Neural crest cell (in vitro differentiated cells): ENCODE results near the gene SOWAHA. TPM values are rescaled to one million over a fixed set of nuclear protein-coding genes. Genes with fewer than 3 reads are reported as not detected.
A peak's percentile ranks its signal among the peaks of the same experiment; 100 is the strongest.

Experiments used
- DNase-seq: peaks from one replicate; pipeline ENCODE4 v3.0.0; 2021; ENCODE audit warnings: low read depth, mixed read lengths, low spot score
- H3K27ac Mint-ChIP-seq: one replicate; pipeline ENCODE4 v1.8.0; 2021; ENCODE audit warnings: mild to moderate bottlenecking, mixed read lengths; ENCODE audit not compliant: unreplicated experiment
- H3K27me3 Mint-ChIP-seq: 2 replicates; pipeline ENCODE4 v1.8.0; 2021; ENCODE audit warnings: low read depth, mild to moderate bottlenecking, mixed read lengths
- H3K36me3 Mint-ChIP-seq: 2 replicates; pipeline ENCODE4 v1.8.0; 2021; ENCODE audit warnings: low read depth, mild to moderate bottlenecking, mixed read lengths
- H3K4me1 Mint-ChIP-seq: 2 replicates; pipeline ENCODE4 v1.8.0; 2021; ENCODE audit warnings: mixed read lengths
- H3K4me3 Mint-ChIP-seq: one replicate; pipeline ENCODE4 v1.8.0; 2021; ENCODE audit warnings: mild to moderate bottlenecking, mixed read lengths
- H3K9me3 Mint-ChIP-seq: 2 replicates; pipeline ENCODE4 v1.8.0; 2021; ENCODE audit warnings: mixed read lengths
- total RNA-seq: library from RNA; stranded (reverse); gene quantifications from 2 replicates; pipeline ENCODE4 v1.2.1, GENCODE V29; 2021
- TF ChIP-seq, protein P1 (sequence below): fragments of 200-600 bp; sonication (generic); conservative IDR thresholded peaks from 2 replicates; pipeline ENCODE4 v1.5.0; 2021; ENCODE audit warnings: antibody characterized with exemption, mild to moderate bottlenecking

The SOWAHA gene
- total RNA-seq, 1 donor from 2014 or later: not detected

DNA sequence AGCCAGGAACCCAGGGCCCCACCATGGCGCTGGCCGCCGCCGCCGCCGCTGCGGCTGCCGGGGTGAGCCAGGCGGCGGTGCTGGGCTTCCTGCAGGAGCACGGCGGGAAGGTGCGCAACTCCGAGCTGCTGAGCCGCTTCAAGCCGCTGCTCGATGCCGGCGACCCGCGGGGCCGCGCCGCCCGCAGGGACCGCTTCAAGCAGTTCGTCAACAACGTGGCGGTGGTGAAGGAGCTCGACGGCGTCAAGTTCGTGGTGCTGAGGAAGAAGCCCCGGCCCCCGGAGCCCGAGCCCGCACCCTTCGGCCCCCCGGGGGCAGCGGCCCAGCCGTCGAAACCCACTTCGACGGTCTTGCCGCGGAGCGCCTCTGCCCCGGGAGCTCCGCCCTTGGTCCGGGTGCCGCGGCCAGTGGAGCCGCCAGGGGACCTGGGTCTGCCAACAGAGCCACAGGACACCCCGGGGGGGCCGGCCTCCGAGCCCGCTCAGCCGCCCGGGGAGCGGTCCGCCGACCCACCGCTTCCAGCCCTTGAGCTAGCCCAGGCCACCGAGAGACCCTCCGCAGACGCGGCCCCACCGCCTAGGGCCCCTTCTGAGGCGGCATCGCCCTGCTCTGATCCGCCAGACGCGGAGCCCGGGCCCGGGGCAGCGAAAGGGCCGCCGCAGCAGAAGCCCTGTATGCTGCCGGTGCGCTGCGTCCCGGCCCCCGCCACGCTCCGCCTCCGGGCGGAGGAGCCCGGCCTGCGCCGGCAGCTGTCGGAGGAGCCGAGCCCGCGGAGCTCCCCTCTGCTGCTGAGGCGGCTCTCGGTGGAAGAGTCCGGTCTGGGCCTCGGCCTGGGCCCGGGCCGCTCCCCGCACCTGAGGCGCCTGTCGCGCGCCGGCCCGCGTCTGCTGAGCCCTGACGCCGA is 749 bp downstream of the SOWAHA start:
- TF ChIP-seq, protein P1, sequence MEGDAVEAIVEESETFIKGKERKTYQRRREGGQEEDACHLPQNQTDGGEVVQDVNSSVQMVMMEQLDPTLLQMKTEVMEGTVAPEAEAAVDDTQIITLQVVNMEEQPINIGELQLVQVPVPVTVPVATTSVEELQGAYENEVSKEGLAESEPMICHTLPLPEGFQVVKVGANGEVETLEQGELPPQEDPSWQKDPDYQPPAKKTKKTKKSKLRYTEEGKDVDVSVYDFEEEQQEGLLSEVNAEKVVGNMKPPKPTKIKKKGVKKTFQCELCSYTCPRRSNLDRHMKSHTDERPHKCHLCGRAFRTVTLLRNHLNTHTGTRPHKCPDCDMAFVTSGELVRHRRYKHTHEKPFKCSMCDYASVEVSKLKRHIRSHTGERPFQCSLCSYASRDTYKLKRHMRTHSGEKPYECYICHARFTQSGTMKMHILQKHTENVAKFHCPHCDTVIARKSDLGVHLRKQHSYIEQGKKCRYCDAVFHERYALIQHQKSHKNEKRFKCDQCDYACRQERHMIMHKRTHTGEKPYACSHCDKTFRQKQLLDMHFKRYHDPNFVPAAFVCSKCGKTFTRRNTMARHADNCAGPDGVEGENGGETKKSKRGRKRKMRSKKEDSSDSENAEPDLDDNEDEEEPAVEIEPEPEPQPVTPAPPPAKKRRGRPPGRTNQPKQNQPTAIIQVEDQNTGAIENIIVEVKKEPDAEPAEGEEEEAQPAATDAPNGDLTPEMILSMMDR: no peak
- no peak overlapping the region for H3K27ac Mint-ChIP-seq
- DNase-seq: no peak
- H3K4me1 Mint-ChIP-seq: peaks cover 9% of the 10 kb centered on the region
- no peaks in the 10 kb centered on the region for H3K9me3 Mint-ChIP-seq
- peaks cover 78% of the 10 kb centered on the region for H3K27me3 Mint-ChIP-seq
- no peak overlapping the region for H3K4me3 Mint-ChIP-seq
- peaks cover 2% of the 10 kb centered on the region for H3K36me3 Mint-ChIP-seq

DNA sequence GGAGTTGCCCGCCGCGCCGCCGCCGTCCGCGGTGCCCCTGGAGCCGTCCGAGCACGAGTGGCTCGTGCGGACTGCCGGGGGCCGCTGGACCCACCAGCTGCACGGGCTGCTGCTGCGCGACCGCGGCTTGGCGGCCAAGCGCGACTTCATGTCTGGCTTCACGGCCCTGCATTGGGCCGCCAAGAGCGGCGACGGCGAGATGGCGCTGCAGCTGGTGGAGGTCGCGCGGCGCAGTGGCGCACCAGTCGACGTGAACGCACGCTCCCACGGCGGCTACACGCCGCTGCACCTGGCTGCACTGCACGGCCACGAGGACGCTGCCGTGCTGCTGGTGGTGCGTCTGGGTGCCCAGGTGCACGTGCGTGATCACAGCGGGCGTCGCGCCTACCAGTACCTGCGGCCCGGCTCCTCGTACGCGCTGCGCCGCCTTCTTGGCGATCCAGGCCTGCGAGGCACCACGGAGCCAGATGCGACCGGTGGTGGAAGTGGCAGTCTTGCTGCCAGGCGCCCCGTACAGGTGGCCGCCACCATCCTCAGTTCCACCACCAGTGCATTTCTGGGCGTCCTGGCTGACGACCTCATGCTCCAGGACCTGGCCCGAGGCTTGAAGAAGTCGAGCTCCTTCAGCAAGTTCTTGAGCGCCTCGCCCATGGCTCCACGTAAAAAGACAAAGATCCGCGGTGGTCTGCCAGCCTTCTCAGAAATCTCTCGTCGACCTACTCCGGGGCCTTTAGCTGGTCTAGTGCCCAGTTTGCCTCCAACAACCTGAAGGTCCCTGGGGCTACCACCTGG is 1.6 kb downstream of the SOWAHA start:
- Mint-ChIP-seq H3K4me1 (peaks cover 9% of the 10 kb centered on the region), H3K36me3 (peaks cover 2% of the 10 kb centered on the region), H3K27ac (no peak overlapping the region), H3K9me3 (no peaks in the 10 kb centered on the region), H3K4me3 (peak overlapping the region; percentile 72), H3K27me3 (peaks cover 76% of the 10 kb centered on the region)
- DNase-seq: no peak
- TF ChIP-seq, protein P1: no peak

DNA sequence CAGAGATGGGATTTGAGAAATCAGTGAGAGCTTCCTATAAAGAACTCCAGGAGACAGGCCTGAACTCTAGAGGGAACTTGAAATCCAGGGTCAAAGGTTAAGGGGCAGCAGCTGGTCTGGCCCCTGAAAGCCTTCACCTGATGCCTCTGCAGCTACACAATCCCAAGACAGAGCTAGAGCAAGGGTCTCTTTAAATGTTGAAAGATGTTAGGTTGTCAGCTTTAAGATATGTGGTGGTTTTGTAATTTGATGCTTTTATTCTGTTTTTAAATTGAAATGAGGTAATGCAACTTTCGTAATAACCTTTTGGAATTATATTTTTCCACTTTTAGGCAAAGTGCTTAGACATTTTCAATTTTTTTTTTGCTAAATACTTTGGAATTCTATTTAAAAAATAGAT is 2.4 kb downstream of the SOWAHA start:
- Mint-ChIP-seq H3K4me3 (peak overlapping the region; percentile 72), H3K36me3 (peaks cover 2% of the 10 kb centered on the region), H3K9me3 (no peaks in the 10 kb centered on the region), H3K27ac (no peak overlapping the region), H3K27me3 (peaks cover 73% of the 10 kb centered on the region), H3K4me1 (peaks cover 14% of the 10 kb centered on the region)
- DNase-seq: no peak
- TF ChIP-seq, protein P1: no peak

DNA sequence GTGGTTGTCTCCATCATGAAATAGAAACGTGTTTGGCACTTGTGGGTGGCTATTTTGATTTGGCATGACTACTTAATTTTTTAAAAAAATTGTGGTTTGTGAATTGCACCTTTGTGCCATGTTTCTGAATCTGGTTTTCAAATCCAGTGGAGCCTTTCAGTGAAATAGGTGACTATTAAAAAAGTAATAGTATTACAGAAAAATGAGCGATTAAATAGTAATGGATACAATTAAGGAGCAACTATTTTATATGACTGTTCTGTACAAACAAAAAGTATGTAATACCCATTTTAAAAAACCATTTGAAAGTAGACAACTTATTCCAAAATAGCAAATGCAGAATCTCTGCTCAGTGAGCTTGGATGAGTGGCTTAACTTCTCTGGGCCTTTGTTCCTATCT is 3.0 kb downstream of the SOWAHA start:
- DNase-seq: no peak
- Mint-ChIP-seq H3K4me3 (no peak overlapping the region), H3K4me1 (peaks cover 20% of the 10 kb centered on the region), H3K9me3 (no peaks in the 10 kb centered on the region), H3K36me3 (peaks cover 2% of the 10 kb centered on the region), H3K27ac (no peak overlapping the region), H3K27me3 (peaks cover 67% of the 10 kb centered on the region)
- TF ChIP-seq, protein P1: no peak

DNA sequence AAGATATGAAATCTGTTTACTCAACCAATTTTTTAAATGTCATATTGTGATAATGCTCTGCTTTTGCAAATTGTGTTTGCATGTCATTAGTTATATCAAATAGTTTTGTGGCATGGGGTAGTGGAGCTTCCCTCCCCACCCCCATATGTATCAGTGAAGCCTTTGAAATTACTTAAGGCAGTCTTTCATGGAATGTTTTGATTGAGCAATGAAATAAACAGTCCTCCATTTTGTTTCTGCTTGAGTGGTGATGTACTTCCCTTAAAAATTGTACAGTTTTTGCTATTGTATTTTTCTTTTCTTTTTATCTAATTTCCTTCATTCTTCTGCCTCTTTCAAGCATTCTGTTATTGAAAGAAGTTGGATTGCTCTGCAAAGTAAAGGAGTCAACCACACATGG is 3.5 kb downstream of the SOWAHA start:
- Mint-ChIP-seq H3K9me3 (no peaks in the 10 kb centered on the region), H3K36me3 (peaks cover 2% of the 10 kb centered on the region), H3K4me1 (peaks cover 25% of the 10 kb centered on the region), H3K27ac (no peak overlapping the region), H3K27me3 (peaks cover 62% of the 10 kb centered on the region), H3K4me3 (no peak overlapping the region)
- TF ChIP-seq, protein P1: no peak
- DNase-seq: no peak
